ENCODE data around the gene CFAP54. TPM values are rescaled to one million over a fixed set of nuclear protein-coding genes. Genes with fewer than 3 reads are reported as not detected.

The CFAP54 gene
- total RNA-seq, 4 donors from 2014 or later, result 3.0 to 5.4 (median 4.1) TPM

GRCh38 chr12:96474206-96474605, 15.2 kb upstream of the CFAP54 start:
- Histone ChIP-seq H3K36me3 (no peaks in the 10 kb centered on the region), H3K4me3 (replicated peaks in 1 of 3) (no peak overlapping the region), H3K4me1 (no peaks in the 10 kb centered on the region), H3K27ac (no peak overlapping the region), H3K27me3 (no peaks in the 10 kb centered on the region), H3K9me3 (no peaks in the 10 kb centered on the region)
- TF ChIP-seq, protein P1, sequence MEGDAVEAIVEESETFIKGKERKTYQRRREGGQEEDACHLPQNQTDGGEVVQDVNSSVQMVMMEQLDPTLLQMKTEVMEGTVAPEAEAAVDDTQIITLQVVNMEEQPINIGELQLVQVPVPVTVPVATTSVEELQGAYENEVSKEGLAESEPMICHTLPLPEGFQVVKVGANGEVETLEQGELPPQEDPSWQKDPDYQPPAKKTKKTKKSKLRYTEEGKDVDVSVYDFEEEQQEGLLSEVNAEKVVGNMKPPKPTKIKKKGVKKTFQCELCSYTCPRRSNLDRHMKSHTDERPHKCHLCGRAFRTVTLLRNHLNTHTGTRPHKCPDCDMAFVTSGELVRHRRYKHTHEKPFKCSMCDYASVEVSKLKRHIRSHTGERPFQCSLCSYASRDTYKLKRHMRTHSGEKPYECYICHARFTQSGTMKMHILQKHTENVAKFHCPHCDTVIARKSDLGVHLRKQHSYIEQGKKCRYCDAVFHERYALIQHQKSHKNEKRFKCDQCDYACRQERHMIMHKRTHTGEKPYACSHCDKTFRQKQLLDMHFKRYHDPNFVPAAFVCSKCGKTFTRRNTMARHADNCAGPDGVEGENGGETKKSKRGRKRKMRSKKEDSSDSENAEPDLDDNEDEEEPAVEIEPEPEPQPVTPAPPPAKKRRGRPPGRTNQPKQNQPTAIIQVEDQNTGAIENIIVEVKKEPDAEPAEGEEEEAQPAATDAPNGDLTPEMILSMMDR (IDR thresholded peaks at IDR 0.05), result no peak
- TF ChIP-seq POLR2A (IDR thresholded peaks at IDR 0.05), result no peak
- WGBS, 2 donors, result 89 to 96% methylated on average over 4 of the region's 4 CpGs
- intact Hi-C loops (cut with DNase I), result no loop called here
- DNase-seq, result no peak

DNA sequence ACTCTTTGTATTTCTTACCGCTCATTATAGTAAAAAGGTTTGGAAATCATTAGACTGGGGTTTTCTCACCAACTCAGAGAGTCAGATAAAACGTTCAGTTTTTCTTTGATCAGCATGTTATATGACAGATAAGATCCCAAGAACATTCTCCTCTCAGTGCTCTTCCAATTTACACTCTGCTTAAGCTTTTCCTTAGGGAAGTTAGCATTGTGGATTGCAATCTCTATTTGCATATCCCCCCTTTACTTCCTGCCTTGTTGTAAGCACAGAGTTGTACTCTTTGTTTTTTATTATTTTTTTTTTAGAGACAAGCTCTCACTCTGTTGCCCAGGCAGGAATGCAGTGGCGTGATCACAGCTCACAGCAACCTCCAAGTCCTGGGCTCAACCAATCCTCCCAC, 11.4 kb upstream of the CFAP54 start:
- DNase-seq, result no peak
- no peaks in the 10 kb centered on the region for H3K4me1 ChIP-seq
- H3K27ac ChIP-seq, result no peak overlapping the region
- 62 to 68% methylated on average over 3 of the region's 3 CpGs for WGBS, 2 donors
- no peaks in the 10 kb centered on the region for H3K27me3 ChIP-seq
- no peak overlapping the region for H3K4me3 ChIP-seq (replicated peaks in 1 of 3)
- TF ChIP-seq, protein P1 (IDR thresholded peaks at IDR 0.05), result no peak
- no peak for TF ChIP-seq POLR2A (IDR thresholded peaks at IDR 0.05)
- intact Hi-C loops (cut with DNase I), result no loop called here
- no peaks in the 10 kb centered on the region for H3K36me3 ChIP-seq
- H3K9me3 ChIP-seq, result no peaks in the 10 kb centered on the region

DNA sequence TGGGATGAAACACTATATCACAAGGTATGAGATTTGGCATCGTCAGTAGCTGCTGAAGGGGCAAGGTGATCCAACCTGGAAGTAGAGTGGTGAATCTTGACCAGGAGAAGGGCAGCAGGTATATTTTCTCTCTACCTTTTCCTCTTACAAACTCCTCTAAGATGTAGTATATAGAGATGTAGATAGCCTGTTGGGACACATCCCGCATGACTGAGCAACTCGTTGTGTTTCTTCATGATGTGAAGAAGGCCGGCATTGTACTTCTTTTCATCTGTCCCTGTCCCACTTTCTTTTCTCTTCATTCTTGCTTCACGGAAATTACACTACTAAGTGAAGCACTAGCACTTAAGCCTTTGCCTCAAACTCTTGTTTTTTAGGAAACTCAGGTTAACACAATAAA, 7.3 kb upstream of the CFAP54 start:
- H3K9me3 ChIP-seq, result no peaks in the 10 kb centered on the region
- no peak for DNase-seq
- intact Hi-C loops (cut with DNase I), result no loop called here
- H3K4me1 ChIP-seq, result no peaks in the 10 kb centered on the region
- WGBS, 2 donors, result 80 to 88% methylated on average over 5 of the region's 5 CpGs
- H3K27ac ChIP-seq, result no peak overlapping the region
- H3K36me3 ChIP-seq, result no peaks in the 10 kb centered on the region
- no peaks in the 10 kb centered on the region for H3K27me3 ChIP-seq
- no peak for TF ChIP-seq POLR2A (IDR thresholded peaks at IDR 0.05)
- TF ChIP-seq, protein P1 (IDR thresholded peaks at IDR 0.05), result no peak
- no peak overlapping the region for H3K4me3 ChIP-seq (replicated peaks in 1 of 3)

DNA sequence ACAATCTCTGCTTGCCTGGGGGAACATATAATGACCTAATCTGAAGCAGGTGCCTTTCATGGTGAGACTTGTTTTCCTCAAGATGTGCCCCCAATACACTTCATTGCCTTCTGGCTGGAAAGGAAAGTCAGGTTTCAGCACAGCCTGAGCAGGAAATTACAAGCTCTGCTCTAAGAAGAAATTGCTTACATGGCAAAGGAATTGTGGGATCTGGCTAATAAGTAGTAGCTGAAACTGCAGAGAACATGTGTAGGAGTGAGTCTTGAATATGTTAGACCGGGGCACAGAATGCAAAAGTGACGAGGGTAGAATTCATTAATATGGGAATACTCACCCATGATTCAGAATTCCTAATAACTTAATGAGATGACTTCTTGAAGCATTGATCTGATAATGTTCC, 6.3 kb upstream of the CFAP54 start:
- Histone ChIP-seq H3K9me3 (no peaks in the 10 kb centered on the region), H3K36me3 (no peaks in the 10 kb centered on the region), H3K27me3 (no peaks in the 10 kb centered on the region), H3K27ac (no peak overlapping the region), H3K4me3 (replicated peaks in 1 of 3) (no peak overlapping the region), H3K4me1 (no peaks in the 10 kb centered on the region)
- DNase-seq, result no peak
- TF ChIP-seq POLR2A (IDR thresholded peaks at IDR 0.05), result no peak
- TF ChIP-seq, protein P1 (IDR thresholded peaks at IDR 0.05), result no peak
- intact Hi-C loops (cut with DNase I), result no loop called here
- WGBS, 2 donors, result 92 to 93% methylated on average over 2 of the region's 2 CpGs

DNA sequence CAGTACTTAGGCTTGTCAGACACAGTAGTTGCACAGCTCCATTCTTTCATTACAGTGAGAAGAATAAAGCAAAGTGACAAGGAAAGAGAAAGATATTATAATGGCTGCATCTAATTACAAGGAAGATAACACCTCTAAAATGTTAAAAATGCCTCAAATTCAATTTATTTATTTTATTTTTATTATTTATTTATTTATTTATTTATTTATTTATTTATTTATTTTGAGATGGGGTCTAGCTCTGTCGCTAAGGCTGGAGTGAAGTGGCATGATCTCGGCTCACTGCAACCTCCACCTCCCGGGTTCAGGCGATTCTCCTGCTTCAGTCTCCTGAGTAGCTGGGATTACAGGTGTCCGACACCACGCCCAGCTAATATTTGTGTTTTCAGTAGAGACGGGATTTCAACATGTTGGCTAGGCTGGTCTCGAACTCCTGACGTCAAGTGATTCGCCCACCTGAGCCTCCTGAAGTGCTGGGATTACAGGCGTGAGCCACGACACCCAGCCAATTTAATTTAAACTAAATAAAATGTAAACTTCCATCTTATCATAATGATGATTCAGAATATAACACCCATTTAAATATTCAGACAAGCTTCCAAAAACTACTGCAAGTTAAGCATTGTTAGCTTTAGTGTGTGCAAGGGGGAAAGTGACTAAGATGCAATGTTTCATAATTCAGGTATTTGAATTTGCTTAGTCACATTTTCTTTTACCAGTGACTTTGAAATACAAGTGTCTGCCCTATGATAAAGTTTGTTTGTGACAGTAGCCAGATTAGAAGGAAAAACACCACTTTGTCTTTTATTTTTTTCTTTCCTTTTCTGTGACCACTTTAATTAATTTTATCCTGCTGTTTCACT, 2.4 kb upstream of the CFAP54 start:
- H3K4me1 ChIP-seq, result no peaks in the 10 kb centered on the region
- H3K27me3 ChIP-seq, result no peaks in the 10 kb centered on the region
- WGBS, 2 donors, result 92 to 95% methylated on average over 12 of the region's 12 CpGs
- H3K4me3 ChIP-seq (replicated peaks in 1 of 3), result no peak overlapping the region
- H3K27ac ChIP-seq, result no peak overlapping the region
- H3K36me3 ChIP-seq, result no peaks in the 10 kb centered on the region
- TF ChIP-seq POLR2A (IDR thresholded peaks at IDR 0.05), result no peak
- TF ChIP-seq, protein P1 (IDR thresholded peaks at IDR 0.05), result no peak
- no peak for DNase-seq
- intact Hi-C loops (cut with DNase I), result no loop called here
- no peaks in the 10 kb centered on the region for H3K9me3 ChIP-seq

Data from thyroid gland (tissue), 4 donors.